Gastrocnemius medialis (tissue), 4 donors: ENCODE measurements around the gene GAGE1. TPM values are rescaled to one million over a fixed set of nuclear protein-coding genes. Genes with fewer than 3 reads are reported as not detected.
A peak's percentile ranks its signal among the peaks of the same experiment; 100 is the strongest.

Experiments used
- ATAC-seq, 2 donors: fragments of 150-250 bp; one replicate each; pipeline ENCODE4 v1.9.1; 2016
- DNase-seq, 2 donors: peaks; one replicate each; pipeline ENCODE4 v3.0.0-alpha.2; 2019
- H3K27ac ChIP-seq, 4 donors: fragments of 200-600 bp; sonication (generic); 1 replicate in 1 of 4; 2 replicates in 3 of 4; pipeline ENCODE4 v1.5.1; 2016 to 2018; ENCODE audit warnings: mild to moderate bottlenecking in 2 of 4, moderate library complexity in 1 of 4
- H3K27me3 ChIP-seq, 3 donors: fragments of 200-600 bp; sonication (generic) in 2 of 3; 1 replicate in 1 of 3; 2 replicates in 2 of 3; pipeline versions ENCODE4 v1.5.1 to v1.6.0; 2016 to 2019; ENCODE audit warnings: mild to moderate bottlenecking in 1 of 3, moderate library complexity in 1 of 3
- H3K36me3 ChIP-seq, 2 donors: fragments of 200-600 bp; sonication (generic) in 1 of 2; one replicate each; pipeline ENCODE4 v1.5.1; 2017 to 2018
- H3K4me1 ChIP-seq, 2 donors: fragments of 200-600 bp; sonication (generic) in 1 of 2; one replicate each; pipeline ENCODE4 v1.5.1; 2016 to 2017; ENCODE audit warnings: mild to moderate bottlenecking in 2 of 2
- H3K4me3 ChIP-seq, 4 donors: fragments of 200-600 bp; sonication (generic) in 3 of 4; 1 replicate in 1 of 4; 2 replicates in 3 of 4; pipeline ENCODE4 v1.5.1; 2016 to 2019; ENCODE audit warnings: mild to moderate bottlenecking in 2 of 4
- H3K9me3 ChIP-seq, 3 donors: fragments of 200-600 bp; sonication (generic) in 2 of 3; 1 replicate in 1 of 3; 2 replicates in 2 of 3; pipeline ENCODE4 v1.5.1; 2016 to 2019
- CTCF ChIP-seq, 5 experiments: fragments of 450-650 bp in 3 of 5; fragments of 200-600 bp in 2 of 5; sonication (generic) in 2 of 5; IDR thresholded peaks in 4 of 5; conservative IDR thresholded peaks in 1 of 5; 1 replicate in 4 of 5; 2 replicates in 1 of 5; pipeline ENCODE4 v1.5.1; 2016 to 2019; ENCODE audit warnings: antibody characterized with exemption in 5 of 5, mild to moderate bottlenecking in 3 of 5, moderate library complexity in 3 of 5
- POLR2A ChIP-seq, 2 donors: fragments of 450-650 bp; IDR thresholded peaks; one replicate each; pipeline ENCODE4 v1.6.1; 2017; ENCODE audit warnings: antibody characterized with exemption in 2 of 2, mild to moderate bottlenecking in 2 of 2, moderate library complexity in 2 of 2
- in situ Hi-C, 4 donors: fragments of 200-750 bp; cut with MboI; loops; one replicate each; pipeline versions ENCODE4 v1.15.0 to v1.8.0; 2017; ENCODE audit warnings: low sequenced_read_pairs in 4 of 4
- intact Hi-C: fragments of 100-400 bp; cut with DNase I; formaldehyde crosslinking; loops from one replicate; pipeline ENCODE4 v1.15.1; 2023; ENCODE audit warnings: low total_unique reads
- total RNA-seq, 4 donors: library from RNA; depleted of rRNA; stranded (reverse); fragments of >200 nt; gene quantifications; one replicate each; pipeline versions ENCODE4 v1.1.0 to v1.2.3, GENCODE V29; 2016

The GAGE1 gene
- total RNA-seq, 4 donors from 2014 or later, result not detected

- ATAC-seq (no peak), DNase-seq (no peak)
- intact Hi-C loops, result no loop called here
- Histone ChIP-seq H3K27me3 (no peaks in the 10 kb centered on the region), H3K36me3 (no peaks in the 10 kb centered on the region), H3K27ac (no peak overlapping the region), H3K9me3 (no peaks in the 10 kb centered on the region), H3K4me3 (no peak overlapping the region), H3K4me1 (no peaks in the 10 kb centered on the region)
- TF ChIP-seq POLR2A (IDR thresholded peaks at IDR 0.05) (no peak), CTCF (IDR thresholded peaks at IDR 0.05 in 4 of 5, conservative IDR thresholded peaks at IDR 0.05 in 1 of 5) (no peak)
- in situ Hi-C loops, result no loop called here
Observed at GRCh38 chrX:49610718-49611310, 12.0 kb downstream of the GAGE1 start.

GRCh38 chrX:49618574-49618973, 19.8 kb downstream of the GAGE1 start:
- TF ChIP-seq CTCF (IDR thresholded peaks at IDR 0.05 in 4 of 5, conservative IDR thresholded peaks at IDR 0.05 in 1 of 5), result no peak
- no peak for TF ChIP-seq POLR2A (IDR thresholded peaks at IDR 0.05)
- intact Hi-C loops, result no loop called here
- no peaks in the 10 kb centered on the region for H3K4me1 ChIP-seq
- in situ Hi-C loops, result no loop called here
- H3K4me3 ChIP-seq, result no peak overlapping the region
- no peak overlapping the region for H3K27ac ChIP-seq
- H3K36me3 ChIP-seq, result no peaks in the 10 kb centered on the region
- H3K9me3 ChIP-seq, result no peaks in the 10 kb centered on the region
- no peak for ATAC-seq
- H3K27me3 ChIP-seq, result no peaks in the 10 kb centered on the region
- DNase-seq, result no peak

- Histone ChIP-seq H3K27me3 (no peaks in the 10 kb centered on the region), H3K4me3 (peak overlapping the region in 2 of 4 donors; percentile 10 to 36), H3K9me3 (no peaks in the 10 kb centered on the region), H3K4me1 (no peaks in the 10 kb centered on the region), H3K27ac (no peak overlapping the region), H3K36me3 (no peaks in the 10 kb centered on the region)
- TF ChIP-seq POLR2A (IDR thresholded peaks at IDR 0.05) (no peak), CTCF (IDR thresholded peaks at IDR 0.05 in 4 of 5, conservative IDR thresholded peaks at IDR 0.05 in 1 of 5) (peak in 2 of 5 experiments; percentile 41 to 50)
- ATAC-seq (no peak), DNase-seq (peak in 1 of 2 donors; percentile 33)
- intact Hi-C loops, result no loop called here
- in situ Hi-C loops, result no loop called here
Observed at GRCh38 chrX:49627086-49627777, 28.4 kb downstream of the GAGE1 start.

- TF ChIP-seq CTCF (IDR thresholded peaks at IDR 0.05 in 4 of 5, conservative IDR thresholded peaks at IDR 0.05 in 1 of 5) (no peak), POLR2A (IDR thresholded peaks at IDR 0.05) (no peak)
- no peak for ATAC-seq
- Histone ChIP-seq H3K9me3 (no peaks in the 10 kb centered on the region), H3K4me1 (no peaks in the 10 kb centered on the region), H3K27ac (no peak overlapping the region), H3K27me3 (no peaks in the 10 kb centered on the region), H3K4me3 (no peak overlapping the region), H3K36me3 (no peaks in the 10 kb centered on the region)
- intact Hi-C loops (no loop called here), in situ Hi-C loops (no loop called here)
- no peak for DNase-seq
Observed at GRCh38 chrX:49644991-49645637, 46.3 kb downstream of the GAGE1 start.
